ENCODE measurements around the gene CHCHD4. TPM values are rescaled to one million over a fixed set of nuclear protein-coding genes. Genes with fewer than 3 reads are reported as not detected.

The CHCHD4 gene
- total RNA-seq = 10.2 and 11.0 TPM in 2 replicates

GRCh38 chr3:14124615-14125192 lies at the start of gene CHCHD4, which contains the start of gene TMEM43:
TSS of gene CHCHD4 (minus strand) at chr3:14124870. CDS start at chr3:14124676, 194 bp downstream.
TSS of gene TMEM43 (plus strand) at chr3:14125052. CDS start at chr3:14125194, 142 bp downstream.

Other genes with a start within 250 kb of the CHCHD4 start
- gene WNT7A, start 244.8 kb downstream of the CHCHD4 start, total RNA-seq = not detected in 2 replicates
- 90.4 and 94.0 TPM in 2 replicates for gene TMEM43, start 182 bp upstream of the CHCHD4 start, total RNA-seq
- 38.2 and 43.6 TPM in 2 replicates for gene XPC, start 53.7 kb upstream of the CHCHD4 start, total RNA-seq
- 7.1 and 7.5 TPM in 2 replicates for gene LSM3, start 53.9 kb upstream of the CHCHD4 start, total RNA-seq